ENCODE measurements around the gene OBP2B.
"Not testable (repeated sequence)": the region's sequence is repeated elsewhere in the genome, so short reads cannot be mapped to it uniquely, and the experiment has no call there.

OBP2B gene

DNA sequence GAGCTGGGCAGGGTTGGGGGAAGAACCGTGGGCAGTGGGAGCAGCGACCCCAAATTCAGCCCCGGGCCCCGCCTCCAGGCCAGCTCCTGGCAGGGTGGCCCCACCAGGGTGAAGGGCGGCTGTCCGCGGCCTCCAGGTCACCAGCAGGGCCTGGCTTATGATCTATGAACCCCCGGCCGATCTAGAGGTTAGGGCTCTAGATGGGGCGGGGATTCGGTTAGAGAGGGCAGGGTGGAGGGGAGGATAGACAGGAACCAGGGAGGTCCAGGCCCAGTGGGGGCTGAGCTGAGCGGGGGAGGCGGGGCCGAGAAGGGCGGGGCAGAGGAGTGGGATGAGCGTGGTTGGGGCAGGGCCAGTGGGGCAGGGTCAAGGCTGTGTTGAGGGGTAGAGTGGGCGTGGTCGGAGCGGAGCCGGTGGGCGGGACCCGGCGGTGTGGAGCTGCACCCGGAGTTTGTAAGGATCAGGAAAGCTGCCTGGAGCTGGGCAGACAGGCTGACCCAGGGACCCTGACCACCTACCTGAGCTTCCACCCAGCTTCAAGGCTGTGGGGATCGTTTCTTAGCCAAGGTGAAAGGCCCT lies 29.3 kb upstream of the OBP2B start:
- DNase-seq = no peak

DNA sequence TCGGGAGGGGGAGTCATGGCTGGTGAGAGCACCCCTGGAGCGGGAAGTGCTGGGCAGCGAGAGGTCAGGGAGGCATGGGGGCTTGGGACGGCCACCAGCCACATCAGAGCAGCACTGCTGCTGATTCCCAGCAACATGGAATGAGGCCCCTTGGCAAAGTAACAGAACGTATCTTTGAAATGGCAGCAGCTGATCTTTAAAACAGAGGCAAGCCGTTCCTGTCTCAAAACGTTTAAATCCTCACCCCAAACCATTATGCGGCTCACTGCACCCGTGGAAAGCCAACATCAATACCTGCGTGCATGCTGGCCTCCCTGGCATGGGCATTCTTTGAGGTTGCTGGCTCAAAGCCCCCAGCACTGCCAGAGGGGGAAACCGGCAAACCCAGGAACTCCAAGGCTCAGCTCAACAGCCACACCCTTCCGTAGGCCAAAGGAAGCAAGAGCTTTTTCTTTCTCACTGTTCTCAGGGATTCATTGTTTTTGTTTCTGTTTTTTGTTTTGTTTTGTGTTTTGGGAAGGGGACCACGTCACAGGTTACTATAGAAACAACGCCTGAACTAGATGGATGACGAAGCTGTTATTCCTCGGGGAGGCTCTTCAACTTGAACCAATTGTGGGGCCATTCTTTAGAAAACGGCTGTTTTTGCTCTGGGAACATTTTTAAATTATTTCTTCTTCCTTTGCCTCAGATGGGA lies 28.1 kb upstream of the OBP2B start:
- DNase-seq = no peak

DNA sequence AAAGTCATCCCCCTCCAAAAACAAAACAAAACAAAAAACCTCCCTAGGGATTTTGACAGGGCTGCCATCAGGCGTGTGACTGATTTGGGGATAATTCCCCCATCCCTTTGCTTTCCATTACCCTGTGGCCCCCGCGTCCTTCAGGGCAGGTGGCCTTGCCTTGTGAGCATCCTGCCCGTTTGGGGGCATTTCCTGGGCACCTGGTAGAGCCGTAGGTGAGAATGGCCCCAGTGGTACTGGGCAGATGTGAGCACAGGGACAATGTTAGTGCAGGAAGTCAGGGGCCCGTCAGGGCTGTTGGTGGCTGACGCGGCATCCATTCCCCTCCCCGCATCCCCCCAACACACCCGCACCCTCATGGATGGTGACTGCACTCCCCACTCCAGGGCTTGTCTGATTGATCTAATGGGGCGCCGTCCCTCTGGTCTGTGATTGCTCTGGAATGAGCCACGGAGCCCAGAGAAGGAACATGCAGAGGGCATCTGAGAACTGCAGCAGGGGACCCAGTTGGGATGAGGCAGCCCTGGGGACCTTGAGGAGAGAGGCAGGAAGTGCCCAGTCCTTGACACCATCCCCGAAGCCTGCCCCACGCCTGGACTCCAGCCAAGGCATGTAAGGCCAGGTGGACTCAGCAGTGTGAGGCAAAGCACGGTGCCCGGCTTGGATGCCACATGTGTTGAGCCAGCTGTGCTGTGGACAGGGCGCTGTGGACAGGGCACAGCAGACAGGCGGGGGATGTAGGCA lies 27.4 kb upstream of the OBP2B start:
- not testable (repeated sequence) for DNase-seq

DNA sequence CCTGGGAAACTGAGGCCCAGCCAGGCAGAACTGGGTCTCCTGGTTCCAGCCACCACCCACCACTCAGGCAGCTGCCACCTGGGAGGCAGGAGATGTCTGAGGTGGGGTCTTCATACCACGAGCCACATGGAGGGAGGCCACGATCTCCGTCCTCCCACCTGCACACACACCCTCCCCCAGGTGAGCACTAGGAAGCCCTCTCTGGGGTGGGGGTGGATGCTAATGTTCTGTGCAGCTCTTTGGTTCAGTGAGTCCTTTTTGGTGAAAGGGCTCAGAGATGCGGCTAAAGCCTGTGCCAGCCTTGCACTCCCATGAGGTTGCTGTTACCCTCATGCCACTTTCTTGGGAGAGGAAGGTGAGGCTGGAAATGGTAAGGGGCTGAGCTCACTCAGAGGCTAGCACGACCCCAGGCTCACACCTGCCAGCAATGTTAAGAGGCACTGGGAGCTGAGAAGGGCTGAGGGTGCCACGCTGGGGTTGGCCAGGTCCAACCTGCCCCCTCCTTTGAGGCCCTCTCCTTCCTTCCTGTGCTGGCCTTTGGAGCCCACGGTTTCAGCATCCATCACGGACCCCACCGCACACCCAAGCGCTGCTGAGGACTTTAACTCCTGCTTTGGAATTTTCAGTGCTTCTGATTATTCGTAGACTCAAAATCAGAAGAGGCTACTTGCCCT lies 26.6 kb upstream of the OBP2B start:
- DNase-seq = no peak

DNA sequence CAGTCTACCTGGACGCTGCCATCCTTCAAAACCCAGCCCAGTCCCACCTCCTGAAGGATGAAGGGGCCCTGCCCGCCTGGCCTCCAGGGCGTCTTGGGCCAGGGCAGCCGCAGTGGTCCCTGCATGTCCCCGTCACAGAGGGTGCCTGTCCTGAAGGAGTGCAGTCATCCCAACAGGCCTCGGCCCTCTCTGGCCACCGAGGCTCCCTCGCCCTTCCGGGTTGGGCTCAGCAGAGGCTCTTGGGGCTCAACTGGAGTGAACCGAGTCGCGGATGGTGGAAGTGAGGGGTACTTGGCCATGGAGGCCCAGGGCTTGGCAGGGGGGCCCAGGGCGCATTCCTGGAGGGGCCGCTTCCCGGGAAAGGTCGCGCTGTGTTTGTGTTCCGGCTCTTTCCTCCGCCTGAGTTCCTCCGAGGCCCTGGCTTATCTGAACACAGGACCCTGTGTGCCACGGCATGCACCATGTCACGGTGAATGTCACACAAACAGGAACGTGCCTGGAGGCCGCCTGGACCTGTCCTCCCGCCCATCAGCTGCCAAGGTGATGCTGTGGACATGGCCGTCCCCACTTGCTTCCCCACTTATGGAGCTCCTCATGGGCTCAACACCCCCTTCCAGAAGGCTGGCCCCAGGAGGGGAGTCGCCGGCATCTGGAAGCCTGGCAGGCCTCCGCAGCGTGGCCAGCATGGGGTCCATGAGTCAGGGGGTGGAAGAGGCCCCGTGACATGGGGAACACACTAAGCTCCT lies 25.7 kb upstream of the OBP2B start:
- DNase-seq = no peak

DNA sequence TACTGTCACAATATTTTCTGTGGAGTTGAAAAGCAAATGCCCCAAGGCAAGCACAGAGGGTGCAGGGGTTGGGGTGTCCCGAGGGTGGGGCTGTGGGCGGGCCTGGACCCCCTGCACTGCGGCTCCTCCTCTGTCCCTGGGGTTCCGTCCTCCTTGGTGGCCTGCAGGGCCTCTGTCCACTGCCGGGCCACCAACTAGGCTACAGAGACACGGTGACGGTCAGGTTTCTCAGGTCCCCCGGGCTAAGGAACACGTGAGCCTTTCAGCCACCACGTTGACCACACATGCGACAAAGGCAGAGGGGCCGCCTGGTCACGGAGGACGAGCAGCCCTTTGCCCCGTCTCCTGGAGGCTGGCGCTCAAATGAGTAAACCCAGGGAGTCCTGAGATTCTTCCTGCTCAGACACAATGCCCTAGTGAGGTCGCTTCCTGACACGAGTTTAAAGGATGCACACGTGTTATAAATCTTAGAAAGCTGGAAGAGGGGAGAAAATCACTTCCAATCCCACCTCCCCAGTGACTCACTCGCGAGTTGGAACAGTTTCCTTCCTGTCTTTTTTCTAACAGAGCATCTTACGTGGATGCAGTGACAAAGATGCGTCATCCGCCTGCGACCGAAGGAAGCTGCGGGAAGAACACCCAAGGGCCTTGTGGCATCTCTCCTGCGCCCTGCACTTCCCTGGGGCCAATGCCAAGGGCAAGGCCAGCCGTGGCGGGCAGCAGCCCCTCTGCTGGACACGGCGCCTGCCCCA lies 24.8 kb upstream of the OBP2B start:
- DNase-seq = no peak

DNA sequence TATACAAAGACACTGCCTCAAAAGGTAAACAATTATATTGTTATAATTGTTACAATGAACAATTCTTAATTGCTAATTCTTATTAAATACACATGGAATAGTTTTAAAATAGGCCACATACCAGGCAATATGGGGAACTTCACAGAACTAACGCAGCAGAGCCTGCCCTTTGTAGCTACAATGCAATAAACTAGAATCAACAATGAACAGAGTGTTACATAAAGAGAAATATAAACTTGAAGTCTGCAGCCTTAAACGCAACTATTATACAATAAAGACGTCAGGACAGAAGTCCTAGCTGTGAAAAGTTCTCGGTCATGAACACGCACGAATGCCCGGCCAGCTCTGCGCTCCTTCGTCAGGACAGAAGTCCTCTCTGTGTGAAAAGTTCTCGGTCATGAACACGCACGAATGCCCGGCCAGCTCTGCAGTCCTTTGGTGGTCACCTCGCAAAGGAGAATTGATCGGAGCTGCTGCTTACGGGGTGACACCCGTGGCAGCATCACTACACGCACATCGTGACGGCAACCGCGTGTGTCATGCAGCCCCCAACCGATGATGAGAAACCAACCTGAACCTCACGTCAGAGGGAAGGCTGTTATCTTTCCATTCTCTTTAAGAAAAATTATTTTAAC lies 23.0 kb upstream of the OBP2B start:
- DNase-seq = not testable (repeated sequence)

DNA sequence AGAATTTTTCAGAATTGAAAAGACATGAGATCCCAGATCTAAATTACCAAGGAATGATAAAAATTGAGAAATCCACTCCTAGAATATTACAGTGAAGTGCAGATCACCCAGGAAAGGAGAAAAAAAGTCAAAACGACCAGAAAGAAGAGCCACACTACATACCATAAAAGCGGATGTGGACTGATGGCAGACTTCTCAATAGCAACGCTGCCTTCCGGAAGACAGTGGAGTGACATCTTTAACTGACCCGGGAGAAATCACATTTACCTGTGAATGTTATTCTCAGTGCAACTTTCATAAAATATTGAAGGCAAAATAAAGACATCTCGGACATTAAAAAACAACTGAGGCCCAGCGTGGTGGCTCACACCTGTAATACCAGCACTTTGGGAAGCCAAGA lies 21.5 kb upstream of the OBP2B start:
- DNase-seq = not testable (repeated sequence)

DNA sequence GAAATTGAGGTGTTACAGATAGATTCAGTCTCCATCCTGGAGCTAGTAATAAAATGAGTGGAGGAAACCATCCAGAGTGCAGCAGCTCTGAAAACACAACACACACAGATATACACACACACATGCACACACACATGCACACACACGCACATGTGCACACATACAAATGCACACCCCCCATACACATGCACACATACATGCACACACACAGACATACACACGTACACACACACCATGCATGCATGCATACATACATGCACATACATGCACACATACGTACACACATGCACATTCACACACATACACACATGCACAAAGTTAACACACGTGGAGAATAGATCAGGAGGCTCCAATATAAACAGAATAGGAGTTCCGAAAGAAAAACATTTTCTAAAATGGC lies 21.0 kb upstream of the OBP2B start:
- no peak for DNase-seq

DNA sequence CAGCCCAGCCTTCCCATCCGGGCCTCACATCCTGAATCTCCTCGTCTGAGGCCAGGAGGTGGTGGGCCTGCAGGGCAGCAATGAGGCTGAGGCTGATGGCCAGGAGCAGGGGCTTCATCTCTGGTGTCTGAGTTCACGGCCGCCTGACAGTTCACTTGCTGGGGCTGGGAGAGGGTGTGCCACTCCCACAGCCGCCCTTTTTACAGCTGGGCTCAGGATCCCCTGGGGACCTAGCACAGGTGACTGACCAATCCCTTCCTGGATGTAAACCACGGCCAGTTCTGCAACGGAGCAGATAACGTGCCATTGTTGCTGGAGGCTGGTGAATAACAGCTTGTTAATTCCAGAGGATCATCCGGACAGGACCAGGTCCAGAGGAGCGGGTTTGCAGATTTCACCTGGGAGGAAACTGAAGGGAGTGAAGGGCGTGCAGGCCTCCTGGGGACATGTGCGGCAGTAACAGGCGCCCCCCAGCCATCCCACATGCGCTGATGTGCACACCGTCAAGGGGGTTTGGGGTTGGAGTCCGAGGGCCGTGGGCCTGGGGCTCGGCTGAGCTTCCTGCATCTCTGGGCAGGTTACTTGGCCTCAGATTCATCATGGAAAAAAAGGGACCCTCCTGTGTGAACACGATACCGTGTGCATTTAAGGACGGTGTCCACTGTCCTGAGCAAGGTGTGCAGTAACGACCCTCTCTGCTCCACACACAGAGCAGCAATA lies 19.6 kb upstream of the OBP2B start:
- not testable (repeated sequence) for DNase-seq

DNA sequence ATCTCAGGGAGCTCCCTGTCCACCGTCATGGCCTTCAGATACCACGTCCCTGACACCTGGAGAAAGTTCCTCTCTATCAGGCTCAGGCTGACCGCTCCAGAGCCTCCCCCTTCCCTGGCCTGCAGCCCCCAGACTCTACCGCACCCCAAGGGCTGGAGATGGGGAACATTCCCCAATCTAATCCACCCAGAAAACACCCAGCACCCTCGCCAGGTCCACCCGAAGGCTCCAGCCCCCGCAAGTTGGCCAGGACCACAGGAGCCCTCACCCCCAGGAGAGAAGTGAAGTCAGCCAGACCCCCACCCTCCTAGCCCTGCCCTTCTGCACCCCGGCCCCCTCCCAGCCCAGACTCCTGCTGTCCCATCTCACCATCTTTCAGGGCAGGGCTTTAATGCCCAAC lies 18.9 kb upstream of the OBP2B start:
- DNase-seq = not testable (repeated sequence)

DNA sequence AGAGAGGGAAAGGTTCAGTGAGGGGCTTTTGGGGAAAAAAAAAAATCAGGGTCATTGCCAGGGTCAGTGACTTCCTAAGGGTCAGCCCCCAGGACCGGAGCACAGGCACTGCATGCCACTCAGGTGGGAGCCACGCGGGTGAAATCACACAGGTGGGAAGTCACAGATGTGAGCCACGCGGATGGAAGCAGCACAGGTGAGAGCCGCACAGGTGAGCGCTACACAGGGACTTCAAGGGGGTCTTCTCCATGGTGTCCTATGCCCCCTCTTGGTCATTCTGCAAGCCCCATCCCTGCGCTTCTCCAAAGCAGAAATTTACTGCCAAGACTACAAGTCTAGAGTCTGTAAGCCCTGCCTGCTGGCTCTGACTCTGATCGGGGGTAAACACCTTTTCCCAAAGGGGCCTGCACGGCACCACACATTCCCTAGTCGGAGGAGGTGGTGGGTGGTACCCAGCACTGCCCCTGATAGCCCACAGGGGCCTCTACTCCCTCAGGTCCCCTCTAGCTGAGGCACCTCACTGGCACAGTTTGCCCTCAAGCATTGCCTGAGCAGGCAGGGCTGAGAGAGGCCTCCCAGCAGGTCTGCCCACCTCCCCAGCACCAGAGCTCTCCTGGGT lies 18.3 kb upstream of the OBP2B start:
- DNase-seq = no peak

DNA sequence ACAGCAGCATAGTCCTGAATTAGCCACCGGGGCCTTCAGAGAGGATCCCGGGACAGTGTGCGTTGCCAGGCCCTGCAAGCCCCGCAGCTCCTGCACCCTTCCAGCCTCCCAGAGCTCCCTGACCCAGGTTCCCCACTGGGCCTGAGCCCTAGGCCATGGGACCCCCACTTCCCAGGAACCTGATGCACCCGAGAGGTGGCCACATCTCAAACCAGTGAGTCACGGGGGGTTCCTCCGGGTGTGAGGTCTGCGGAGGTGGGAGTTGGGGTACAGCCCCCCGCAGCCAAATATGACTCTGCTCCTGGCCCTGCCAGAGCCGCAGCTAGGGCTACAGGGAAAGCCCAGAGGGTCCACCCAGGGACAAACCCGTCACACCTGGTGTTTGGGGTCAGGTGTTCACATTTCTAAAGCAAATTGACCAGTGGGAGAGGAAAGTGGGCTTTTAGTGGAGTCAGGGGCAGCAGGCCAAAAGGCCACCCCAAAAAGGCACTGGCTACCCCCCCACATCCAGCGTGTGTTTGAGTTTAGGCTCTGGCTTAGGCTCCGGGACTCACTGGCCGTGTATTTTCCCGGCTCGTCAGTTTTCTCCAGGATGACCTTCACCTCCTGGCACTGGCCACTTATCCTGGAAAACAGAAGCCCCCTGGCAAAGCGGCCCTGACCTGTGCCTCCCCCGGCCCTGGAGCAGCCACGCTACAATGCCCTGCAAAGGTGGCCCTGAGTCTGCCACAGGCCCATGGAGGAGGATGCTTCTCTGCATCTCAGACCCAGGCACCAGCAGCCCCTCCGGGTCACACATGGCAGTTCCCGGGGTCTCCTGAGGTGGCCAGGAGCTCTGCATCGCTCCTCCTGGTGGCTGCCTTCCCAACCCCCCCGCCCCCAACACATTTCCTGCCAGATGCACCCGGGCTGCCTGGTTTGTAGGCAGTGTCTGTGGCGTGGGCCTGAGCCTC lies 17.4 kb upstream of the OBP2B start:
- DNase-seq = no peak

DNA sequence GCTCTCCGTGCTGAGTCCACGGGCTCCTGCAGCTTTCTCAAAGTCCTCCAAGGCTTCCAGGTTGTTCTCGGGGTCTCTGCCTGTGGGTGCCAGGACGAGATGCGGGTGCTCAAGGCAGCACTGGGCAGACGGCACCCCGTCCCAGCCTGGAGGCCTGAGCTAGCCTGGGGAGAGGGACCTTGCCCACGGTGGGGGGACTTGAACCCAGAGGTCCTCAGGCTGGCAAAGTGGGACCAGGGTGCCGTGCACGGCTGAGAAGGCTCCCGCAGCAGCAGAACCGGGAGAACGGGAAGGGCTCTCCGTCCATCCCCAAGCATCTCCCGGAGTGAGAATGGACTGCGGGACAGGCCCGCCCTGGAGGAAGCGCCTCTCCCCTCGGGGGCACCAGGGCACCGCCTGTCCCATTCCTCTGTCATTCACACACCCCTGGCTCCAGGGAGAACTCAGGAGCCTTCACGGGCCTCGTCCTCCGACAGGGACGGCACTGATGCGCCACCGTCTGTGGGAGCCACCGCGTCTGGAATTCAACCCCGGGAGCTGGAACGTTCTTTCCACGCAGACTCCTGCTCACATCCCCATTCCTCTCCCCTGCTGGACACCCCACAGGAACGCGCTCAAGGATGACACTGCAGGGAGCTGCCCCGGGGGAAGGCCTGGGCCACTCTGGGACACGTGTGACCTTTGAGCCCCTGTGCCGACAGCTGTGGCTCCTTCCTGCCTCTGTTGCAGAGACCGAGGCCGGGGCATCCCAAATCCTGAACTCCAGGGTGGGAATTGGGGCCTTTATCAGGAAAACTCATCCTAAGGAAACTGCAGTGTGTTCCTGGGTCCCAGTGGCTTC lies 16.3 kb upstream of the OBP2B start:
- no peak for DNase-seq

DNA sequence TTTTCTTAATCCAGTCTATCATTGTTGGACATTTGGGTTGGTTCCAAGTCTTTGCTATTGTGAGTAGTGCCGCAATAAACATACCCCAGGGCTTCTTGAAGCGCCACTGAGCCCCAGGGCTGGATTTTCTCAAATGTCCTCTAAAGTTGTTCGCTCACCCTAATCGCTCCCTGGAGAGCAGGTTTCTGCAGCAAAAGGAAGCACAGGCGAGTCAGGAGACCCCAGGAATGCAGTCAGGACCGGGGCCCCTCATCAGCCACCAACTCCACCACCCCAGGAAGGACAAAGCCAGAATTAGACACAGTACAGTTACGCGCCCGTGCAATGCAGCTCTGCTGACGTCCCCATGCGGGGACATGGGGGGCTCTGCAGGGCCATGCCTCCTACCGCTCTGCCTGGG lies 15.7 kb upstream of the OBP2B start:
- DNase-seq = no peak

DNA sequence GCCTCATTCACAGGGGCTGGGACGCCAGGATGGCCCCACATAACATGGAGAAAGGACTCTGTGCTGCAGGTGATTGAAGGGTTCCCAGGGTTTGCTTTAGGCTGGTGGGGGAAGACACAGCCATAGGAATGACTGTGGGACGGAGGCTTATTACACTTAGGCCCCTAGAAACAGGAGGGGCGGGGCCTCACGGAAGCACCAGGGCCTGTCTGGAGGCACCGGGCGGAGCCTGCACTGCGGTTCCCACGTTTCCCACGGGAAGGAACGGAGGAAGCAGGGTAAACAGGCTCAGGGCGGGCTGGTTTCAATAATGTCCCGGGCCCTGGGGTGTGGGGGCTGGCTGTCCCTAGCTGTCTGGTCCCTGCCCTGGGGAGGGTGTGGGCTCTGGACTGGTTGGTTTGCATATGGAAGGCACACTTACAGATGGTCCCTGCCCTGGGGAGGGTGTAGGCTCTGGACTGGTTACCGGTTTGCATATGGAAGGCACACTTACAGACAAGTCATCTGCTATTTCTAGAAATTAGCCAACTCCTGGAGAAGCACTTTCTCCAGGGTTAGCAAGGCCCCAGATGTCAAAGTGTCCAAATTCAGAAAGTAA lies 14.2 kb upstream of the OBP2B start:
- not testable (repeated sequence) for DNase-seq

DNA sequence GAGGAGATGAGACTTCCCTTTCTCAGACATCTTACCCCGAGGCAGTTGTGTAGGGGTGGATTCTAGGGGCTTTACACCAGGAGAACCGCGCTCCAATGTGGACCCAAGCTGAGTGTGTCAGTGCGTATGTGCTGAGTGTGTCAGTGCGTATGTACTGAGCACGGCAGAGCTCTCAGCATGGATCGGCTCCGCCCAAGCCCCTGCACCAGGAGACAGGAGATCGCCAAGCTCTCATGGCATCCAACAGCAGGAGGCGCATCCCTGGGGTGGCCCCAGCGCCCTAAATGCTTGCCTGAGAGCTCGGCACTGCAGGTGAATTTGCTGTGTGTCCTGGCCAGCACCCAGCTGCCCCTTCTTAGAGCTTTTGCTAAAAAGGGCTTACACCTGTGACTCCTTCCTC lies 12.9 kb upstream of the OBP2B start:
- not testable (repeated sequence) for DNase-seq

Measured in NCI-H510A treated with DMSO at 0.1 percent for 48 hours (cell line).